Testis (tissue), 3 donors: Measurements from ENCODE around the gene ARHGAP12. TPM values are rescaled to one million over a fixed set of nuclear protein-coding genes. Genes with fewer than 3 reads are reported as not detected.

Experiments
- DNase-seq: peaks from one replicate; pipeline ENCODE4 v3.0.0-alpha.2; 2019
- H3K27ac ChIP-seq, 2 donors: fragments of 200-600 bp; sonication (generic); one replicate each; pipeline ENCODE4 v1.5.1; 2019
- H3K27me3 ChIP-seq: fragments of 200-600 bp; sonication (generic); one replicate; pipeline ENCODE4 v1.5.1; 2019
- H3K36me3 ChIP-seq: fragments of 200-600 bp; sonication (generic); one replicate; pipeline ENCODE4 v1.5.1; 2017; ENCODE audit warnings: low read depth; ENCODE audit errors: missing control alignments
- H3K4me1 ChIP-seq: fragments of 200-600 bp; sonication (generic); one replicate; pipeline ENCODE4 v1.5.1; 2019
- H3K4me3 ChIP-seq, 2 donors: fragments of 200-600 bp; sonication (generic); one replicate each; pipeline ENCODE4 v1.5.1; 2017 to 2019
- H3K9me3 ChIP-seq: fragments of 200-600 bp; sonication (generic); one replicate; pipeline ENCODE4 v1.5.1; 2017
- CTCF ChIP-seq, 3 experiments: fragments of 450-650 bp in 2 of 3; fragments of 200-600 bp in 1 of 3; sonication (generic) in 1 of 3; IDR thresholded peaks; one replicate each; pipeline ENCODE4 v1.5.1; 2016 to 2019; ENCODE audit warnings: antibody characterized with exemption in 3 of 3, mild to moderate bottlenecking in 2 of 3, moderate library complexity in 1 of 3
- POLR2A ChIP-seq: fragments of 450-650 bp; IDR thresholded peaks from one replicate; pipeline ENCODE4 v1.6.1; 2017; ENCODE audit warnings: antibody characterized with exemption, mild to moderate bottlenecking, moderate library complexity
- WGBS, 2 donors: methylation state at CpG; one replicate each; pipeline ENCODE4 v1.1.5; 2018; 5-methylcytosine and 5-hydroxymethylcytosine counted together
- intact Hi-C: fragments of 100-400 bp; cut with DNase I; formaldehyde crosslinking; loops from one replicate; pipeline ENCODE4 v1.15.1; 2023; ENCODE audit warnings: low total_unique reads
- polyA plus RNA-seq: library from polyadenylated mRNA; stranded (reverse); fragments of 350-450 nt; fragmentation: Illumina TruSeq; extraction: RNeasy Lipid Tissue Mini Kit (QIAGEN cat#74804); gene quantifications from one replicate; pipeline ENCODE4 v1.2.3, GENCODE V29; 2014; ENCODE audit warnings: low read depth, low replicate concordance; ENCODE audit not compliant: insufficient read depth
- total RNA-seq, 2 donors: library from RNA; depleted of rRNA; stranded (reverse); fragments of >200 nt; gene quantifications; one replicate each; pipeline ENCODE4 v1.2.3, GENCODE V29; 2016

Gene ARHGAP12
- total and polyA plus RNA-seq, 3 donors from 2014 or later, result 11.7 to 36.1 (median 33.1) TPM

GRCh38 chr10:31782701-31783100 is 145.9 kb downstream of the ARHGAP12 start:
- no peak for TF ChIP-seq CTCF (IDR thresholded peaks at IDR 0.05)
- TF ChIP-seq POLR2A, result no peak
- intact Hi-C loops, result no loop called here
- H3K27ac ChIP-seq, result no peak overlapping the region
- 65 to 72% methylated on average over 2 of the region's 2 CpGs for WGBS, 2 donors
- no peaks in the 10 kb centered on the region for H3K36me3 ChIP-seq
- no peaks in the 10 kb centered on the region for H3K9me3 ChIP-seq
- H3K4me3 ChIP-seq, result no peak overlapping the region
- no peak for DNase-seq
- no peaks in the 10 kb centered on the region for H3K4me1 ChIP-seq
- H3K27me3 ChIP-seq, result no peaks in the 10 kb centered on the region

GRCh38 chr10:31780717-31781116 is 147.9 kb downstream of the ARHGAP12 start:
- intact Hi-C loops, result no loop called here
- no peaks in the 10 kb centered on the region for H3K9me3 ChIP-seq

GRCh38 chr10:31778627-31779026 is 150.0 kb downstream of the ARHGAP12 start:
- no peaks in the 10 kb centered on the region for H3K36me3 ChIP-seq
- no peaks in the 10 kb centered on the region for H3K27me3 ChIP-seq
- no peak overlapping the region for H3K27ac ChIP-seq
- H3K4me1 ChIP-seq, result no peaks in the 10 kb centered on the region
- no peak overlapping the region for H3K4me3 ChIP-seq
- no peaks in the 10 kb centered on the region for H3K9me3 ChIP-seq
- no peak for TF ChIP-seq CTCF (IDR thresholded peaks at IDR 0.05)
- TF ChIP-seq POLR2A, result no peak
- intact Hi-C loops, result no loop called here
- DNase-seq, result no peak
- WGBS, 2 donors, result 91 to 94% methylated on average over 3 of the region's 3 CpGs

More at GRCh38 chr10:31780717-31781116, 147.9 kb downstream of the ARHGAP12 start:
- no peaks in the 10 kb centered on the region for H3K36me3 ChIP-seq
- DNase-seq, result no peak
- WGBS, 2 donors, result 71 to 86% methylated on average over 2 of the region's 2 CpGs
- no peaks in the 10 kb centered on the region for H3K27me3 ChIP-seq
- no peak for TF ChIP-seq CTCF (IDR thresholded peaks at IDR 0.05)
- no peak for TF ChIP-seq POLR2A
- no peak overlapping the region for H3K4me3 ChIP-seq
- H3K27ac ChIP-seq, result no peak overlapping the region
- no peaks in the 10 kb centered on the region for H3K4me1 ChIP-seq

GRCh38 chr10:31776159-31776558 is 152.5 kb downstream of the ARHGAP12 start:
- no peak overlapping the region for H3K4me3 ChIP-seq
- no peaks in the 10 kb centered on the region for H3K36me3 ChIP-seq
- TF ChIP-seq POLR2A (no peak), CTCF (IDR thresholded peaks at IDR 0.05) (no peak)
- DNase-seq, result no peak
- H3K27me3 ChIP-seq, result no peaks in the 10 kb centered on the region
- no peaks in the 10 kb centered on the region for H3K4me1 ChIP-seq
- intact Hi-C loops, result no loop called here
- no peak overlapping the region for H3K27ac ChIP-seq
- H3K9me3 ChIP-seq, result no peaks in the 10 kb centered on the region
- whole genome bisulfite sequencing, 2 donors, result 90 to 94% methylated on average over 5 of the region's 5 CpGs

- no peaks in the 10 kb centered on the region for H3K27me3 ChIP-seq
- whole genome bisulfite sequencing, 2 donors, result 93 to 96% methylated on average over 10 to 12 of the region's 12 CpGs
- H3K36me3 ChIP-seq, result no peaks in the 10 kb centered on the region
- intact Hi-C loops, result no loop called here
- no peaks in the 10 kb centered on the region for H3K9me3 ChIP-seq
- no peaks in the 10 kb centered on the region for H3K4me1 ChIP-seq
- no peak overlapping the region for H3K27ac ChIP-seq
- no peak for TF ChIP-seq POLR2A
- no peak for TF ChIP-seq CTCF (IDR thresholded peaks at IDR 0.05)
- DNase-seq, result no peak
- no peak overlapping the region for H3K4me3 ChIP-seq
Observed at GRCh38 chr10:31774928-31775650, 153.5 kb downstream of the ARHGAP12 start.
